ENCODE results near the gene ABCB4. TPM values are rescaled to one million over a fixed set of nuclear protein-coding genes. Genes with fewer than 3 reads are reported as not detected.

ABCB4 gene
- total and polyA plus RNA-seq, 12 donors = 1.2 to 14.4 (median 6.8) TPM

DNA sequence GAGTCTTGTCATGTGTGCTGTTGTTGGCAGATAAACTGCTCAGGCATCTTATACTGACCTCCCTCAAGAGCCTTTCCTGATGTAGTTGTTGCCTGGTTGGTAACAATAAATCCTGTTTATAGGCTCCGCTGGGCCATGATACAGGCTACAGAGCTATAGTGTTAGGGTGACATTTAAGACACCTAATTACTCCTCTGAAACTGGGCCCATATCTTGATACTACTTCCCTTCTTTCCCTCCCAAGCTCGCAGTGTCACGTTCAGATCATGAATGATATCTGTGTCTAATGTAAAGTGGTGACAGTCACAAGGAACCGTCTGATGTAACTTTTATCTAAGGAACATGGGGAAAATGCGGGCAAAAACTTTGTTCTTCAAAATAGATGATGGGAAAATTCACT, 94.6 kb downstream of the ABCB4 start:
- 76 to 80% methylated on average over 5 of the region's 5 CpGs for WGBS, 2 donors
- no peaks in the 10 kb centered on the region for H3K4me1 ChIP-seq
- no peak for DNase-seq

DNA sequence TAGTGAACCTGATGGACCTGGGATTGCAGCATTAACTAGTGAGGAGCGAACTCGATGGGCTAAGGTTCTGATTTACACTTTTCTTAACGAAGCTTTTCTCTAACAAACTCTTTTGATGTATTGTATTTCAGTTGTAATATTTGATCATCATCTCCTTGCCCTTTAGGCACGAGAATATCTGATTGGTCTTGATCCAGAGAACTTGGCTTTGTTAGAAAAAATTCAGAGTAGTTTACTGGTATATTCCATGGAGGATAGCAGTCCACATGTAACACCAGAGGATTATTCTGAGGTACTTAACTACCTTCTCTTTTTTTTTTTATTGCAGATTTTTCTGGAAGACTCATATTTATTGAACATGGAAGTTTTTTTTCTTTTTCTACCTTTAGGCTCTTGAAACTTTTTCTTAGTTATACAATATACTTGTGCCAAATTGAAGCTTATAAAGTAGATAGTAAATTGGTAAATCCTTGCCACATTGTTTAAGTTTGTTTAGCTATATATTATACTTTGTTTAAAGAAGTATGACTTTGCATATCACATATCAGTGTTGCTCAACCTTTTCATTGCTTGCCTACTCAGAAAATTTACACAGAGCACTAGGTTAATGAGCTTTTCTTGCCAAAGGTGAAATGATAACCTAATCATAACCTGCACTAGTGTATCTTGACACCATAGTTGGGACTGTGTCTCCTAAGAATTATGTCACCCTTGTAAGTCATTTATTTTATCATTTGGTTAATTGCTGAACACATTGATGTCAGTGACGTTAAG, 99.6 kb downstream of the ABCB4 start:
- Histone ChIP-seq H3K36me3 (peaks cover 0 to 74% (median 0%) of the 10 kb centered on the region in 9 donors), H3K4me3 (no peak overlapping the region), H3K9me3 (no peaks in the 10 kb centered on the region), H3K4me1 (no peaks in the 10 kb centered on the region), H3K27ac (no peak overlapping the region), H3K27me3 (no peaks in the 10 kb centered on the region)
- 79 to 80% methylated on average over 5 of the region's 5 CpGs for WGBS, 2 donors
- DNase-seq = no peak
- ATAC-seq = no peak
- intact Hi-C loops (cut with DNase I) = no loop called here
- TF ChIP-seq, protein P1, sequence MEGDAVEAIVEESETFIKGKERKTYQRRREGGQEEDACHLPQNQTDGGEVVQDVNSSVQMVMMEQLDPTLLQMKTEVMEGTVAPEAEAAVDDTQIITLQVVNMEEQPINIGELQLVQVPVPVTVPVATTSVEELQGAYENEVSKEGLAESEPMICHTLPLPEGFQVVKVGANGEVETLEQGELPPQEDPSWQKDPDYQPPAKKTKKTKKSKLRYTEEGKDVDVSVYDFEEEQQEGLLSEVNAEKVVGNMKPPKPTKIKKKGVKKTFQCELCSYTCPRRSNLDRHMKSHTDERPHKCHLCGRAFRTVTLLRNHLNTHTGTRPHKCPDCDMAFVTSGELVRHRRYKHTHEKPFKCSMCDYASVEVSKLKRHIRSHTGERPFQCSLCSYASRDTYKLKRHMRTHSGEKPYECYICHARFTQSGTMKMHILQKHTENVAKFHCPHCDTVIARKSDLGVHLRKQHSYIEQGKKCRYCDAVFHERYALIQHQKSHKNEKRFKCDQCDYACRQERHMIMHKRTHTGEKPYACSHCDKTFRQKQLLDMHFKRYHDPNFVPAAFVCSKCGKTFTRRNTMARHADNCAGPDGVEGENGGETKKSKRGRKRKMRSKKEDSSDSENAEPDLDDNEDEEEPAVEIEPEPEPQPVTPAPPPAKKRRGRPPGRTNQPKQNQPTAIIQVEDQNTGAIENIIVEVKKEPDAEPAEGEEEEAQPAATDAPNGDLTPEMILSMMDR (IDR thresholded peaks at IDR 0.05) = no peak

More for the DNA sequence above, 94.6 kb downstream of the ABCB4 start:
- Histone ChIP-seq H3K9me3 (peaks cover 0 to 12% (median 0%) of the 10 kb centered on the region in 11 donors), H3K4me3 (no peak overlapping the region), H3K27ac (no peak overlapping the region), H3K36me3 (peaks cover 0 to 99% (median 23%) of the 10 kb centered on the region in 9 donors), H3K27me3 (no peaks in the 10 kb centered on the region)
- no peak for ATAC-seq
- TF ChIP-seq, protein P1 (IDR thresholded peaks at IDR 0.05) = no peak
- intact Hi-C loops (cut with DNase I) = no loop called here

- Histone ChIP-seq H3K9me3 (no peaks in the 10 kb centered on the region), H3K36me3 (peaks cover 0 to 50% (median 5%) of the 10 kb centered on the region in 9 donors), H3K4me1 (no peaks in the 10 kb centered on the region), H3K27ac (no peak overlapping the region), H3K27me3 (no peaks in the 10 kb centered on the region), H3K4me3 (no peak overlapping the region)
- TF ChIP-seq, protein P1 (IDR thresholded peaks at IDR 0.05) = no peak
- ATAC-seq = no peak
- intact Hi-C loops (cut with DNase I) = no loop called here
- WGBS, 2 donors = 99 to 100% methylated on average over 1 of the region's 1 CpG
- no peak for DNase-seq
Observed at GRCh38 chr7:87370660-87371180, 104.8 kb downstream of the ABCB4 start.

- H3K27me3 ChIP-seq = no peaks in the 10 kb centered on the region
- H3K9me3 ChIP-seq = no peaks in the 10 kb centered on the region
- no peak overlapping the region for H3K4me3 ChIP-seq
- H3K27ac ChIP-seq = no peak overlapping the region
- TF ChIP-seq, protein P1 (IDR thresholded peaks at IDR 0.05) = no peak
- WGBS, 2 donors = 95 to 98% methylated on average over 4 of the region's 4 CpGs
- no peaks in the 10 kb centered on the region for H3K4me1 ChIP-seq
- no peak for ATAC-seq
- DNase-seq = no peak
- H3K36me3 ChIP-seq = peaks cover 0 to 59% (median 5%) of the 10 kb centered on the region in 9 donors
- intact Hi-C loops (cut with DNase I) = no loop called here
Observed at GRCh38 chr7:87369216-87369615, 106.3 kb downstream of the ABCB4 start.
